Central memory CD8-positive, alpha-beta T cell (primary cell): Measurements from ENCODE around the gene CALML5.

Experiments used
- ATAC-seq: fragments of 150-1000 bp; cut with Tn5 transposase; replicated peaks from 2 replicates; pipeline ENCODE4 v1.10.0; 2022; ENCODE audit warnings: mild to moderate bottlenecking, moderate FRiP score, moderate number of reproducible peaks; ENCODE audit not compliant: poor library complexity, severe bottlenecking; ENCODE audit errors: extremely low read depth
- DNase-seq, 2 donors: peaks; one replicate each; pipeline ENCODE4 v3.0.0; 2021; ENCODE audit warnings: low spot score in 2 of 2
- H3K27ac Mint-ChIP-seq: one replicate; pipeline ENCODE4 v1.8.0; 2022; ENCODE audit warnings: low read depth, mild to moderate bottlenecking, moderate library complexity, mixed read lengths
- H3K27me3 Mint-ChIP-seq: one replicate; pipeline ENCODE4 v1.8.0; 2022; ENCODE audit warnings: mixed read lengths
- H3K36me3 Mint-ChIP-seq: one replicate; pipeline ENCODE4 v1.8.0; 2022; ENCODE audit warnings: mild to moderate bottlenecking, moderate library complexity, mixed read lengths; ENCODE audit not compliant: insufficient read depth
- H3K4me1 Mint-ChIP-seq: one replicate; pipeline ENCODE4 v1.8.0; 2022; ENCODE audit warnings: mixed read lengths
- H3K4me3 Mint-ChIP-seq: one replicate; pipeline ENCODE4 v1.8.0; 2022; ENCODE audit warnings: mild to moderate bottlenecking, moderate library complexity, mixed read lengths
- H3K9me3 Mint-ChIP-seq: one replicate; pipeline ENCODE4 v1.8.0; 2022; ENCODE audit warnings: mixed read lengths

CALML5 gene

DNA sequence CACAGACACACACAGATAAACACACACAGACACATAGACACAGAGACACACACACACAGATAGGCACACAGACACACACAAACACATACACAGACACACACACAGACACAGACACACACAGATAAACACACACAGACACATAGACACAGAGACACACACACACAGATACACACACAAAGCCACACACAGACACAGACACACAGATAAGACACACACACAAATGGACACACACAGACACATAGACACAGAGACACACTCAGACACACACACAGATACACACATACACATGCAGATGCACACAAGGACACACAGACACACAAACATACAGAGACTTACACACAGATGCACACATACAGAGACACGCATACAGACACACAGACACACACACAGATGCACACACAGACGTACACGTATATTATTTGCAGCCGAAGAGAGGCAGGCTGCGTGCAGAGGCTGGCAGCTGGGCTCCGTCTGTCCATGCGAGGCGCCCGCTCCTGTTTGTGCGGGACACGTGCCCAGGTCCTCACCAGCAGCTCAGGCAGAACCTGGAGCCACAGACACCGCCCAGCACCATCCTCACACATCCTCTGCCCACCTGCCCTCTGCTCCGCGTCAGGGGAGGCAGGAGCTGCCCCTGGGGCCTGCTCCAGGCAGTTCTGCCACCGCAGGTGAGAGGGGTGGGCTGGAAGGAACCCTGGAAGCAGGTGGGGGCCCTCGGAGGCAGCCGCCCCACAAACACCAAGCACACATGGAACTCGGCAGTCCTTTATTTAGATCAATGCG, 1.2 kb downstream of the CALML5 start:
- H3K4me3 Mint-ChIP-seq, result no peak overlapping the region
- no peak overlapping the region for H3K27ac Mint-ChIP-seq
- peaks cover 7% of the 10 kb centered on the region for H3K27me3 Mint-ChIP-seq
- H3K9me3 Mint-ChIP-seq, result no peaks in the 10 kb centered on the region
- ATAC-seq (no peak), DNase-seq (no peak)
- no peaks in the 10 kb centered on the region for H3K36me3 Mint-ChIP-seq
- H3K4me1 Mint-ChIP-seq, result no peaks in the 10 kb centered on the region

DNA sequence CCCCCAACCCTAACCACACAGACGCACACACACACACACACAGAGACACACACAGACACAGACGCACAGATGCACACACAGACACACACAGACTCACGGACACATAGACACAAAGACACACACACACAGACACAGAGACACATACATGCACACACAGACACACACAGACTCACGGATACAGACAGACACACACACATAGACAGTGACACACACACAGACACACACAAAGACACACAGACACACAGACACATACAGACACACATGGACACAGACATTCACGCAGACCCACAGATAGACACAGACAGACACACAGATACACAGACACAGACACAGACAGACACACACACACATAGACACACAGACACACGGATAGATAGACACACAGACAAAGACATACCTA, 2.1 kb downstream of the CALML5 start:
- H3K4me1 Mint-ChIP-seq, result no peaks in the 10 kb centered on the region
- H3K9me3 Mint-ChIP-seq, result no peaks in the 10 kb centered on the region
- H3K4me3 Mint-ChIP-seq, result no peak overlapping the region
- no peak for DNase-seq
- no peaks in the 10 kb centered on the region for H3K36me3 Mint-ChIP-seq
- no peaks in the 10 kb centered on the region for H3K27me3 Mint-ChIP-seq
- no peak overlapping the region for H3K27ac Mint-ChIP-seq
- ATAC-seq, result no peak

DNA sequence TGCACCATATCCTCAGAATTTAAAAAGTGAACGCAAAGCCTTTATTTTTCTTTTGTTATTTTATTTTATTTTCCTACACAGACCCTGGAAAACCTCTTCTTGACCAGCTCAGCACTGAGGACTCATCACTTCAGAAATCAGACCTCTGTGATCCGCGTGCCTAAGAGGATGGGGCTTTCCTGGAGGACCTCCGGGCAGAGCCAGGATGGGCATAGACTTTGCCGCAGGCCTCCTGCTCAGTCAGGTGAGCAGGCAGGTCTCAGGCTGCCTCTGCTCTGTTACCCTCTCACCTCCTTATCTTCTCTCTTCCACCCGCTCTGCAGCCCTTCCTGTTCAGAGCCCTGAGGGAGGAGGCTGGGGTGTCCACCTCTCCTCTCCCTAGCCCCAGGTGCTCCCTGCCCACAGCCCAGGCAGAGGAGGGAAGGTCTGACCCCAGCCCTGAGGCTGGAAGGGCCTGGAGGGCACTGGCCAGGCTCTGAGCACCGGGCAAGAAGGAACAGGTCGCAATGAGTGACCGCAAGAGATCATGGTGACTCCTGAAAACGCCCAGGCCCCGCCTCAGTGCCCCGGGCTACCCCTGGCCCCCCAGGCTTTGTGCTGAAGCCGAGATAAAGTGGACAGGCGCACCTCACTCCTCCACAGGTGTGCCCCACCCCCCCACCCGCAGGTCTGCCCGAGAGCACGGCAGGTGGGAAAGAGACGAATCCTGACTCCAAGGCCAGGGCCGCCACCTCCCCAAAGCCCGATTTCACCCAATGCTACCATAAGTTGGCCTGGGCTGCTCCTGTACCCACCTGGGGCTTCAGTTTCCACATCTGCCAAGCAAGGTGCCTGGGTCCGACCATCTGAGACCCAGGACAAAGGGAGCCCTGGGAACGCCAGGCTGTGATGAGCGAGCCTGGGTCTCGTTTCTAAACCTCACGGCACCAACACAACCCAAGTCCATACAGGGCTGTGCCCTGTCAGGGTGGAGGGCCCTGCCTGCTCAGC, 2.8 kb downstream of the CALML5 start:
- ATAC-seq (no peak), DNase-seq (no peak)
- no peaks in the 10 kb centered on the region for H3K36me3 Mint-ChIP-seq
- no peaks in the 10 kb centered on the region for H3K9me3 Mint-ChIP-seq
- H3K27ac Mint-ChIP-seq, result no peak overlapping the region
- no peak overlapping the region for H3K4me3 Mint-ChIP-seq
- no peaks in the 10 kb centered on the region for H3K27me3 Mint-ChIP-seq
- H3K4me1 Mint-ChIP-seq, result no peaks in the 10 kb centered on the region

DNA sequence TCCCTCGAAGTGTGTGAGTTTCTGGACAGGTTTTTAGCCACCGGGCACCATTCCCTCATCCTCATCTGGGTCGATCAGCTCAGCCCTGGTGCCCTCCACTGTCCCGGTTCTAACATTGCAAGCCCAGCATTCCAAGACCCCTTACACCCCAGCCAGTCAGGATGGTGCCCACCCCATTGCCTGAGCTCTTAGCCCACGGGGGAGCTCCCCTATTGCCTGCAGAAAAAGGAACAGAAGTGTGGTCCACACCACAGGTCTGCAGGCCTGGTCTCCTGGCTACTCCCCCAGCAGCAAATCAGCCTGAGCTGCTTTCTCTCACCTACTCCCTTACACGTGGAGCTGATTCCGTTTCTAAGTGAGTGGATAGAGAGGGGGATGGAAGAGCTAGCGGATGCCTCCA, 4.8 kb downstream of the CALML5 start:
- Mint-ChIP-seq H3K27ac (no peak overlapping the region), H3K4me1 (no peaks in the 10 kb centered on the region), H3K9me3 (no peaks in the 10 kb centered on the region), H3K4me3 (no peak overlapping the region), H3K36me3 (no peaks in the 10 kb centered on the region), H3K27me3 (no peaks in the 10 kb centered on the region)
- DNase-seq (no peak), ATAC-seq (no peak)

DNA sequence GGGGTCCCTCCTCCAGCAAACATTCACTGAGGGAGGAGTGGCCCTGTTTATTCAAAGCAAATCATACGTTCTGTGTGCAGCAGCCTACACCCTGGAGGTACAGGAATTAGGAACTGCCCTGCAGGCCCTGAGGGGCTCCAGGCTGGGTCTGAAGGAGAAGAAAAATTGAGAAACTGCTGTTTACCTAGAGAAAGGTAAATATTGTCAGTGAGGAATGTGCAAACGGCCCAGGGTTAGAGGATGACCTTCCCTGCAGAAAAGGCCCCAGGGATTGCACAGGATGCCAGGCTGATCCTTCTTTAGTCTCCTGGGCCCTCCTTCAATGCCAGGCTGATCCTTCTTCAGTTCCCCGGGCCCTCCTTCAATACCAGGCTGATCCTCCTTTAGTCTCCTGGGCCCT, 5.7 kb downstream of the CALML5 start:
- no peaks in the 10 kb centered on the region for H3K27me3 Mint-ChIP-seq
- DNase-seq, result no peak

DNA sequence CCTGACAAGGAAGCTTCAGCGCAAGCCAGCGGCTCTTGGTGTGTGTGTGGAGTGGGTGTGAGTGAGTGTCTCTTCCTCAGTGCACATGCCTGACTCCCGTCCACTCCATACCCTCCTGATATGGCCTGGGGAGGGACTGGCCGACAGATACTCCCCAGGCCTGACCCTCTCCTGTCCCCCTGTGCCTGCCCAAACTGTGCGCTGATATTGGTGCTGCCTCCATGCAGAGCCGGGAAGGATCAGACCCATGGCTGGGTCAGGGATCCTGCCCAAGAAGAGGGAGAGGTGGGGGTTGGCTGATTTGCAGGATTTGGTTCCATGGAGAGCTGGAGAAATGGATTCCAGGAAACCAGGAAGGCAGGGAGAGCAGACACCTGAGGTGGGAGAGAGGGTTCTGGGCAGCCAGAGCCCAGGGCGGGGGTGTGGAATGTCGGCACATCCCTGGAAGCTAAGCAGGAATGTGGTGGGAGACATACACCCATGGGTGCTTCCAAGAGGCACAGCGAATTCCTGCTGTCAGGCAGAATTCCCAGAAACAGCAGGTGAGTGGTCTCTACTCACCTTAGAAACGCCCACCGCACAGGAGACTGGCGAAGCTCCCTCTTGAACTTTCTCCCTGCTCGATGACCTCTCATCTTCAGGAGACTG, 6.3 kb downstream of the CALML5 start:
- ATAC-seq, result no peak
- Mint-ChIP-seq H3K4me3 (no peak overlapping the region), H3K27me3 (no peaks in the 10 kb centered on the region), H3K4me1 (no peaks in the 10 kb centered on the region), H3K36me3 (no peaks in the 10 kb centered on the region), H3K9me3 (no peaks in the 10 kb centered on the region), H3K27ac (no peak overlapping the region)
- no peak for DNase-seq

More for the DNA sequence above, 5.7 kb downstream of the CALML5 start:
- Mint-ChIP-seq H3K4me1 (no peaks in the 10 kb centered on the region), H3K27ac (no peak overlapping the region), H3K36me3 (no peaks in the 10 kb centered on the region), H3K9me3 (no peaks in the 10 kb centered on the region), H3K4me3 (no peak overlapping the region)
- ATAC-seq, result no peak

DNA sequence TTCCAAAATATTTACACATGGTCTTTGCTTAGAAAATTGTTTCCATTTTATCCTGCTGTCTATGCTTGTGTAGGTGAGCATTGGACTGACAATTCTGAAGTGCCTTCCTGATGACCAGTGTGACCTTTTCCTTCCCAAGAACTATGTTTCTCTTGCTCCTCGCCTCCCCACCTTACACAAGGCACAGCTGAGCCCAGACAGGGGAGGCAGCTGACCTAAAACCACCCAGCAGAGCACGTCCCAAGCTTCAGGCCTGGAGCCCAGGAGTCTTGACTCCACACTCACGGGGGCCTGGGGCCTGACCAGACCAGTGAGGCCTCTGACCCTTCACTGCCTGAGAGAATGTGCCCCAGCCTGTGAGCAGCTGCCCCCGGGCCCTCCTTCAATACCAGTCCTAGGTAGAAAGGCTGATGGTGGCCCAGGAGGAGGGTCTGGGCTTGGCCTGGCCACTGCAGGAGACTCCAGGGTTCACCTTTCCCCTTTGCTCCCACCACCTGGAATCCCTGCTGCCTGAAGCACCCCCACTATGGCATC, 7.0 kb downstream of the CALML5 start:
- DNase-seq, result no peak
- Mint-ChIP-seq H3K4me3 (no peak overlapping the region), H3K9me3 (no peaks in the 10 kb centered on the region)

DNA sequence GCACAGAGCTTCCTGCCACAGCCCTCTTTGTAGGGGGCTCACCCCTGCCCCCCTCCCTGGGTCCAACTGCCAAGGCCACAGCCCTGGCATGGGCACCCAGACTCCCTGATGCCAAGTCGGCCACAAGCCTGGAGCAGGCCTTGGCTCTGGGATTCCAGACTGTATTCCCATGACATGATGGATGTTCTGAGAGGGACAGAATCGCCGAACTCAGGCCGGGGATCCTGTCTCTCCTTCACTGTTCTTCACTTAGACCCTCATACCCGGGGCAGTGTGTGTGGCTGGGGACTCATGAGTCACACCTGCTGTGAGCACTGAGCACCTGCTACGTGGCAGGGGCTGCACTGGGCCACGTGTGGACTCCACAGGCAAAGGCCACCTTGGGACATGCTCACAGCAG, 7.9 kb downstream of the CALML5 start:
- DNase-seq, result no peak
- H3K27ac Mint-ChIP-seq, result peak overlapping the region; percentile 52
- no peak overlapping the region for H3K4me3 Mint-ChIP-seq
- no peak for ATAC-seq
- peaks cover 15% of the 10 kb centered on the region for H3K27me3 Mint-ChIP-seq
- no peaks in the 10 kb centered on the region for H3K36me3 Mint-ChIP-seq
- H3K4me1 Mint-ChIP-seq, result no peaks in the 10 kb centered on the region
- H3K9me3 Mint-ChIP-seq, result no peaks in the 10 kb centered on the region

More for the DNA sequence above, 7.0 kb downstream of the CALML5 start:
- no peak for ATAC-seq
- Mint-ChIP-seq H3K4me1 (no peaks in the 10 kb centered on the region), H3K27me3 (peaks cover 6% of the 10 kb centered on the region), H3K36me3 (no peaks in the 10 kb centered on the region), H3K27ac (no peak overlapping the region)

DNA sequence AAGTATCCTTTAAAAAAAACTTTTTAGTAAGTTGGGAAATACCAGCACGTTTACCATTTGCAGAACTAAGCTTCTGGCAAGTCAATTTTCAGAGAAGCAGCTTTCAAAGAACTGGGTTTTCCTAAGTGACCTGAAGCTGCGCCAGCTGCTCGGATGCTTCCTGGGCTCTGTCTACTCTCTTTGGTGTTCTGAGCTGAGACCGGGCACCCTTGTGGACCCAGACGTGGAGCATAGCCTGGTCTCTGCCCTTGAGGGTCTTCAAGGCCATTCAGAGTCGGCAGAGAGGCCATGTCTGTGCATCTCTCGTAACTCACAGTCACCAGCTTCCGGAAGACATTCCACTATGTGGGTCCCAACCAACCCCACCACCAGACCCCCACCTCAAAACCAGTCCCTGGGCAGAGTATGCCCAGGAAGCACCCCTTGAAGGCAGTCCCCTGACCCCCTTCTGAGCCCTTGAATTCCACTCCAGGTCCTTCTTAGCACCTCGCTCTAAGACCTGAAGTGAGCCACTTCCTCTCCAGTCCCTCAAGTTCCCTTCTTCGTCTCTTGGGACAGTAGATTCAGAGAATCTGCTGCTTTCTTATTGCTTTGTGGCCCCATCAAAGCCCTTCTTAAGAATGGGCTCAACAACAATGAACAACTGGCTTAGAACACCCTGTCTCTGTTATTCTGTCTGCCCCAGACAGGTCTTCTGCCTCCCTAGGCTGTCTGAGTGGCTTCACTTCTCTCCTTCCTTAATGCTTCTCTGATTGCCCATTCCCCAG, 8.5 kb downstream of the CALML5 start:
- Mint-ChIP-seq H3K36me3 (no peaks in the 10 kb centered on the region), H3K27ac (peak overlapping the region; percentile 52), H3K4me3 (no peak overlapping the region)

DNA sequence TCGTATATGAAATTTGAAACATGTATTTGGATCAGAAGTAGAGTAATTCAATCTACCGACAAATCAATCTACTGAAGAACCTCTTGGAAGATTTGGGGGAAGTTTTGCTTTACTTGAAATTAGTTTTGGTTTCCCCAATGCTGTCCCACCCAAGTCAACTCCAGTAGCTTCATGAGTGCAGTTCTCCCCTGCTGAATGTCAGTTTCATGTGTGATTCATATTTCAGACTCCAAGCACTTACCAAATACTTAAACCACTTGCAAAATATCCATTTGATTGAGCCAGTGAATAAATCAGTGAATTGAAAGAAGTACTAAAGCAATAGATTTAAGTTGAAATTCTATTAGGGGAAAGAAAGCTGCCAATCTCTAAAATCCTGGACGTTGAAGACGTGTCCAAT, 9.3 kb downstream of the CALML5 start:
- Mint-ChIP-seq H3K9me3 (no peaks in the 10 kb centered on the region), H3K4me1 (no peaks in the 10 kb centered on the region), H3K36me3 (no peaks in the 10 kb centered on the region), H3K27me3 (peaks cover 16% of the 10 kb centered on the region), H3K4me3 (no peak overlapping the region), H3K27ac (no peak overlapping the region)
- no peak for DNase-seq
- ATAC-seq, result no peak

More for the DNA sequence above, 8.5 kb downstream of the CALML5 start:
- no peak for DNase-seq
- H3K9me3 Mint-ChIP-seq, result no peaks in the 10 kb centered on the region
- H3K27me3 Mint-ChIP-seq, result peaks cover 16% of the 10 kb centered on the region
- no peak for ATAC-seq
- no peaks in the 10 kb centered on the region for H3K4me1 Mint-ChIP-seq

DNA sequence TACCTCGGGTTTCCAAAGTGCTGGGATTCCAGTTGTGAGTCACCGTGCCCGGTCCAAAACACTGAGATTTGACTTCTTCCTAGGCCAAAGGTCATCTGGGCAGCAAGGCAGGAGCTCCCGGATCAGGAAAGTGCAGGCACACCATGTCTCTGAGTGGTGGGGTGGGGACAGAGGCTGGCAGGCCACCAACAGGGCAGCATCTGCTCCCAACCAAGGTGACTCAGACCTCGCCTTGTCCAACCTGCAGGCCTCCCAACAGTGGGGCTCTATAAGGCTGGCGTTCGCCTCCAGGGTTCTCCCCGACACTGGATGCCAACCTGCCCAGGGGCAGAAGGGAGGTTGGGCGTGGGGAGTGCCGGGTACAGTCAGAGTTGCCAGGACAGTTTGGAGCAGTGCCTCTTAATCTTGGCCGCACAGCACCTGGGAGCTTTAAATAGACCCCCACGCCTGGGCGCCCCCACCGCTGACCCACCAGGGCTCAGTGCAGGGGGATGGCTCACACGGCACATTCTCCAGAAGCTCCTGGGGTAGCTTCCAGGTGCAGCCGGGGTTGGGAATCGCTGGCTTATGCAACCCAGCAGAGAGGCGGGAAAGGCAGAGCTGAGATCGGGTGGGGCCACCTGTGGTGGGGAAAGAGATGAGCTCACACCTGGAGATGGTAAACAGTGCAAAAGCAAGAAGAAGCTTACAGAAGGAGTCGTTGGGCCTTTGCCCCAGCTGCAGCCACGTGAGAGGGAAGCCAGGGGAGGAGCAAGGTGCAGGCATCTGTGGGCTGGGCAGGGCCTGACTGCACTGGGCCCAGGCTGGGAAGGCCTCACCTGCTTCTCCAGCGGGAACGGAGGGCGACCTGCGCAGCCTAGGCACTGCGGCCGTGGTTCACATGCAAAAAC, 10.9 kb downstream of the CALML5 start:
- no peaks in the 10 kb centered on the region for H3K4me1 Mint-ChIP-seq
- H3K36me3 Mint-ChIP-seq, result no peaks in the 10 kb centered on the region
- H3K27me3 Mint-ChIP-seq, result peaks cover 16% of the 10 kb centered on the region
- DNase-seq, result no peak
- no peaks in the 10 kb centered on the region for H3K9me3 Mint-ChIP-seq
- no peak for ATAC-seq
- no peak overlapping the region for H3K4me3 Mint-ChIP-seq
- no peak overlapping the region for H3K27ac Mint-ChIP-seq
